Activated CD8-positive, alpha-beta T cell treated with anti-CD3 and anti-CD28 coated beads for 36 hours (primary cell): ENCODE results near the gene DNAJB2. TPM values are rescaled to one million over a fixed set of nuclear protein-coding genes. Genes with fewer than 3 reads are reported as not detected.

Experiments used
- ATAC-seq: fragments of 200-7000 bp; cut with Tn5 transposase; one replicate; pipeline ENCODE4 v1.10.0; 2021; ENCODE audit warnings: mild to moderate bottlenecking, moderate library complexity
- CTCF ChIA-PET: fragments of 350-600 bp; sonication (Branson Sonifier 250); formaldehyde crosslinking; loops from one replicate; lab custom pipeline; 2021; ENCODE audit warnings: antibody characterized with exemption; lab: Charles Lee
- POLR2A ChIA-PET: fragments of 350-600 bp; sonication (Branson Sonifier 250); formaldehyde crosslinking; loops from one replicate; lab custom pipeline; 2021; ENCODE audit warnings: antibody characterized with exemption; lab: Charles Lee
- DNase-seq: peaks from one replicate; pipeline ENCODE4 v3.0.0-alpha.2; 2020
- H3K27ac Mint-ChIP-seq: one replicate; pipeline ENCODE4 v1.8.0; 2021; ENCODE audit warnings: mild to moderate bottlenecking, mixed read lengths
- H3K27me3 Mint-ChIP-seq: one replicate; pipeline ENCODE4 v1.8.0; 2021; ENCODE audit warnings: mixed read lengths
- H3K36me3 Mint-ChIP-seq: one replicate; pipeline ENCODE4 v1.8.0; 2021; ENCODE audit warnings: low read depth, mixed read lengths
- H3K4me1 Mint-ChIP-seq: one replicate; pipeline ENCODE4 v1.8.0; 2021; ENCODE audit warnings: low read depth, mixed read lengths
- H3K4me3 Mint-ChIP-seq: one replicate; pipeline ENCODE4 v1.8.0; 2021; ENCODE audit warnings: mild to moderate bottlenecking, moderate library complexity, mixed read lengths
- H3K9me3 Mint-ChIP-seq: one replicate; pipeline ENCODE4 v1.8.0; 2021; ENCODE audit warnings: mixed read lengths
- intact Hi-C: fragments of 100-400 bp; cut with micrococcal nuclease; formaldehyde crosslinking; loops from one replicate; pipeline ENCODE4 v1.10.0; 2022
- total RNA-seq, 2 experiments: library from RNA; stranded (reverse); gene quantifications; one replicate each; pipeline ENCODE4 v1.2.3, GENCODE V29; 2021
- TF ChIP-seq, protein P1 (sequence below): fragments of 200-600 bp; IDR thresholded peaks from one replicate; pipeline ENCODE4 v1.8.0; 2022; ENCODE audit warnings: antibody characterized with exemption, mild to moderate bottlenecking

Gene DNAJB2
- total RNA-seq, 2 experiments from 2014 or later: 61.8 to 63.3 TPM

DNA sequence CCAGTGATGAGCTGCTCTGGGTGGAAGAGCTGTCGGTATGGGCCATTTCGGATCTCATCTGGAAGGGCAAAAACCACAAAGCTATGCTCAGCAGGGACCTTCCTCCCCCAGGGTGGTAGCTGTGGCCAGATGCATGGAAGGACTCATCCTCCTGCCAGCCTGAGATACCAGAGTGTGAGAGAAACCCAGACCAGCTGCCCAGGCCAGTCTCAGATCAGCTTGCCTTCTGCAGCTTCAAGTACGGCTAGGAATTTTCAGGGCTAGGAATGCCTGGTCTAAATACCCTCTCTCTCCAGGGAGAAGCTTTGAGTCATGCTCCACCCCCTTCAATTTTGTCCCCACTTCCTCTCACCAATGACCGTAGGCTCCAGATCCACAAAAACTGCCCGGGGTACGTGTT, 27.5 kb upstream of the DNAJB2 start:
- Mint-ChIP-seq H3K27ac (peak overlapping the region; percentile 93), H3K27me3 (no peaks in the 10 kb centered on the region), H3K4me1 (peaks cover 69% of the 10 kb centered on the region), H3K36me3 (peaks cover 64% of the 10 kb centered on the region), H3K4me3 (peak overlapping the region; percentile 77), H3K9me3 (no peaks in the 10 kb centered on the region)
- TF ChIP-seq, protein P1, sequence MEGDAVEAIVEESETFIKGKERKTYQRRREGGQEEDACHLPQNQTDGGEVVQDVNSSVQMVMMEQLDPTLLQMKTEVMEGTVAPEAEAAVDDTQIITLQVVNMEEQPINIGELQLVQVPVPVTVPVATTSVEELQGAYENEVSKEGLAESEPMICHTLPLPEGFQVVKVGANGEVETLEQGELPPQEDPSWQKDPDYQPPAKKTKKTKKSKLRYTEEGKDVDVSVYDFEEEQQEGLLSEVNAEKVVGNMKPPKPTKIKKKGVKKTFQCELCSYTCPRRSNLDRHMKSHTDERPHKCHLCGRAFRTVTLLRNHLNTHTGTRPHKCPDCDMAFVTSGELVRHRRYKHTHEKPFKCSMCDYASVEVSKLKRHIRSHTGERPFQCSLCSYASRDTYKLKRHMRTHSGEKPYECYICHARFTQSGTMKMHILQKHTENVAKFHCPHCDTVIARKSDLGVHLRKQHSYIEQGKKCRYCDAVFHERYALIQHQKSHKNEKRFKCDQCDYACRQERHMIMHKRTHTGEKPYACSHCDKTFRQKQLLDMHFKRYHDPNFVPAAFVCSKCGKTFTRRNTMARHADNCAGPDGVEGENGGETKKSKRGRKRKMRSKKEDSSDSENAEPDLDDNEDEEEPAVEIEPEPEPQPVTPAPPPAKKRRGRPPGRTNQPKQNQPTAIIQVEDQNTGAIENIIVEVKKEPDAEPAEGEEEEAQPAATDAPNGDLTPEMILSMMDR: no peak
- ATAC-seq: no peak
- intact Hi-C loops: no loop called here
- ChIA-PET CTCF (interaction anchor here (1.3 to 10.1 kb wide), 7 partner anchors 9 to 81 kb away, joined by 3 to 132 read pairs (median 6); partner anchors contain the start of gene DNAJB2), POLR2A (interaction anchor here (1.1 to 19.2 kb wide), 9 partner anchors 9 to 48 kb away, joined by 3 to 239 read pairs (median 19); partner anchors contain the start of genes ABCB6, ANKZF1, ATG9A and DNAJB2)
- DNase-seq: no peak

DNA sequence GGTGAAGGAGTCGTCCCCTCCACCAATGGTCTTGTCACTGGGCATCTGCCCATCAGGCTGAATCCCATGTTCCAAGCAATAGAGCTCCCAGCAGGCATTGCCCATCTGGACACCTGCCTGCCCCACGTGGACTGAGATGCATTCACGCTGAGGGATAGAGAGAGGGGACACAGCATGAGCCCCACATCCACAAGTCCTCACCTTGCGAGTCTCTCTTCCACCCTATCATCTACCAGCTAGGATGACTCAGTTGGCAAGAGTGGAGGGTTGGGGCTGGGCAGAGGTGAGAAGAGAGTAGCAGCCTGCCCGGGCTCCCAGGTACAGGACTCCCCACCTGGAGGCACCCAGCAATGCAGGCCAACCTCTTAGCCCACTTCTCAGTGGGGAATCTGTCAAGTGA, 27.1 kb upstream of the DNAJB2 start:
- H3K9me3 Mint-ChIP-seq: no peaks in the 10 kb centered on the region
- peak; percentile 55 for DNase-seq

DNA sequence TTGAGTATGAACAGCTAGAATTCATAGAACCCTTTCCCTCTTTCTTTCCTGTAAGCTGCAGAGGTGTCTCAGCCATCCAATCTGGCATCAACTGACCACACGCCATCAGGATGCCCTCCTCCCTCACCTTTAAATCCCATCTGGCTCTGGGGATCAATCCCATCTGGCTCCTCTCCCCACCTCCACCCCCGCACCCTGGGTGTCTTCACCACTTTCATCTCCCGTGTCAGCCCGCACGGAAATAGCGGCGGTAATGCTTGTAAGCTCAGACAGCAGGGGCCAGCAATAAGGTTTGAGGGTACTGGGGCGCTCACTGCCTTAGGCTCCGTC, 26.6 kb upstream of the DNAJB2 start:
- Mint-ChIP-seq H3K36me3 (peaks cover 56% of the 10 kb centered on the region), H3K27ac (peak overlapping the region; percentile 93), H3K4me1 (peaks cover 60% of the 10 kb centered on the region), H3K4me3 (peak overlapping the region; percentile 77), H3K9me3 (no peaks in the 10 kb centered on the region), H3K27me3 (no peaks in the 10 kb centered on the region)
- intact Hi-C loops: no loop called here
- POLR2A ChIA-PET: interaction anchor here (0.6 to 19.2 kb wide), 14 partner anchors 7 to 149 kb away, joined by 3 to 239 read pairs (median 6); partner anchors contain the start of genes ABCB6, ANKZF1, ATG9A and DNAJB2
- TF ChIP-seq, protein P1: no peak
- CTCF ChIA-PET: interaction anchor here (0.9 to 10.1 kb wide), 7 partner anchors 8 to 81 kb away, joined by 3 to 132 read pairs (median 6); partner anchors contain the start of gene DNAJB2
- ATAC-seq: peak; percentile 0
- peak; percentile 69 for DNase-seq

More for the DNA sequence above, 27.1 kb upstream of the DNAJB2 start:
- Mint-ChIP-seq H3K27ac (peak overlapping the region; percentile 93), H3K4me1 (peaks cover 65% of the 10 kb centered on the region), H3K27me3 (no peaks in the 10 kb centered on the region), H3K4me3 (peak overlapping the region; percentile 77), H3K36me3 (peaks cover 59% of the 10 kb centered on the region)
- CTCF ChIA-PET: interaction anchor here (0.9 to 10.1 kb wide), 9 partner anchors 9 to 81 kb away, joined by 3 to 132 read pairs (median 6); partner anchors contain the start of gene DNAJB2
- TF ChIP-seq, protein P1: no peak
- no peak for ATAC-seq
- POLR2A ChIA-PET: interaction anchor here (1.1 to 19.2 kb wide), 13 partner anchors 7 to 52 kb away, joined by 3 to 239 read pairs (median 6); partner anchors contain the start of genes ABCB6, ANKZF1, ATG9A and DNAJB2
- intact Hi-C loops: no loop called here

DNA sequence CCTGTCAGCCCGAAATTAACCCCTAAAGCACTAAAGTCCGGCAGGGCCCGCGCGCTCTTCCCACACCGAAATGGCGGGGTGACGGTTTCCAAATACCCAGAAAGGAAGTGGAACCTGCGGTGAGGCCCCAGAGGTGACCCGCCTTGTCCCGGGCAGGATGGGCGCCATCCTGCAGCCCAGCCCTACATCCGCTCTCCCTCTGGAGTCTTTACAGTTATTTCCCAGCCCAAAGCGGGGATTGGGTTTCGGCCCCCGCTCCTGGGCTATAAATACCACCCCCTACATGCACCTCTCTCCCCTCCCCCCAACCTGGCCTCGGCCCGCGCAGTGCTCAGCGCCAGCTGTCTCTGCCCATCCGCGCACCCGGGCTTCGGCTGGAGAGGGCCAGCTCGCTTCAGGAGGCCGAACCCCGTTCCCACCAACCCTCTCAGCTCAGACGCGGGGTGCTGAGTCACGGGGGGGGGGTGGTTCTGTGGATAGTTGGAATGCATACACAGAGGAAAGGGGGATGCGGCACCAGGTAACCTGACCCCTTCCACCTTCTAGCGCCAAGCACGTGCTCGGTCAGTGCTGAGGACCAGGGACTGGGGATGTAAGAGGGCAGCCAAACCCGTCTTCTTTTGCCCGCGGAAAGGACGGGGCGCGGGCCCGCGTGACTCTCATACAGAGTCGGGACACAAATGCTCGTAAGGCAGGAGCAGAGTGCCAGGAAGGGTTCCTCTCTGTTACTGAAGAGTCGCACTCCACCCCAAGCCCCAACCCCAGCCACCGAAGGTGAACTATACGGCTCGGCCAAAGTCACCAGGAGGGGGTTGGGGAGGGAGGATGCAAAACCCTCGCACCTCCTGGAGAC, 26.0 kb upstream of the DNAJB2 start, which contains the start of gene TUBA4B:
TUBA4B (plus strand) TSS at position 344 of the 853 bp plus-strand sequence; CDS start at position 509, 165 bp downstream.
- DNase-seq (peak; percentile 70), ATAC-seq (peak; percentile 8)
- Mint-ChIP-seq H3K27ac (peak within 1 kb of the TSS; percentile 94), H3K27me3 (no peaks in the 10 kb centered on the region), H3K4me3 (peak within 1 kb of the TSS; percentile 77), H3K9me3 (no peaks in the 10 kb centered on the region), H3K36me3 (peaks cover 51% of the 10 kb centered on the region), H3K4me1 (peaks cover 54% of the 10 kb centered on the region)
- TF ChIP-seq, protein P1: no peak
- ChIA-PET POLR2A (interaction anchor here (0.6 to 19.2 kb wide), 18 partner anchors 8 to 355 kb away, joined by 3 to 239 read pairs (median 6); partner anchors contain the start of genes ABCB6, ANKZF1, ATG9A and CNPPD1), CTCF (interaction anchor here (0.9 to 10.1 kb wide), 9 partner anchors 8 to 82 kb away, joined by 3 to 132 read pairs (median 6); partner anchors contain the start of gene DNAJB2)
- intact Hi-C loops: no loop called here
